Spleen (tissue), 7 donors: ENCODE results near the gene DDX20.

Experiments used
- POLR2AphosphoS5 ChIP-seq, 3 donors: sonication (generic); formaldehyde crosslinking; IDR thresholded peaks; one replicate each; pipeline ENCODE4 v1.5.1; 2017; ENCODE audit warnings: antibody characterized with exemption in 3 of 3
- TF ChIP-seq, protein P1 (sequence below), 11 experiments: fragments of 200-600 bp in 7 of 11; fragments of 450-650 bp in 4 of 11; sonication (generic) in 4 of 11; IDR thresholded peaks in 8 of 11; conservative IDR thresholded peaks in 3 of 11; 1 replicate in 7 of 11; 2 replicates in 4 of 11; pipeline versions ENCODE4 v1.4.0 to v1.8.0; 2016 to 2021; ENCODE audit warnings: antibody characterized with exemption in 11 of 11, inconsistent platforms in 4 of 11, mild to moderate bottlenecking in 1 of 11
- donor health status: DM: no; HTN: no; CAD: no; lungs with moderate emphysema.
- donor health status: DM: no; HTN: no; CAD: no.
- donor health status: DM: no; HTN: no; CAD: no.

DNA sequence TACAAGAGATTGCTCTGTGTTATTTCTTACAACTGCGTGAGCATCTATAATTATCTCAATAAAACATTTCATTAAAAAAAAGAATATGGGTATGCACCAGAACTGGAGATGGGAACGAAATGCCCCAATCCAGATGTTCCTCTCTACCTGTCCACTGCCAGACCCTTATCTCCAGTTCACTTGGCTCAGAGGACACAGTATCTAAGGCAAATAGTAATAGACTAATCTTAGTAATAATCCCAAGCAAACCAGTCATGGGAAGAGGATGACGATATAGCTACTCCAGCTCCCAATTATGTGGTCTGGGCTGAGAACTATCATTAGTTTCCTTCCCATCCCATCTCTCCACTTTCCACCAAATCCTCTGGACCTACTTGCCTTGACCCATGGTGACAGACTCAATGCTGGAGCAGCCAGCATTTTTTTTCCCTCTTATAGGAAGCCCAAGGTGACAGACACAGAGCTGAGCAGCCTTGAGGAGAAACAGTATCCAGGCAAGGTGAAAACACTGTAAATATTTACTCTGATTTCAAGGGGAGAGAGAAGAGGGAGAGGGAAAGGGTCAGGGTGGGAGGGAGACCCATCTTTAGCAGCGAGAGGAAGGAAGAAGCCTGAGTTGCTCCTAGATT lies 28.7 kb downstream of the DDX20 start:
- TF ChIP-seq POLR2AphosphoS5 (IDR thresholded peaks at IDR 0.05), result no peak
- TF ChIP-seq, protein P1, sequence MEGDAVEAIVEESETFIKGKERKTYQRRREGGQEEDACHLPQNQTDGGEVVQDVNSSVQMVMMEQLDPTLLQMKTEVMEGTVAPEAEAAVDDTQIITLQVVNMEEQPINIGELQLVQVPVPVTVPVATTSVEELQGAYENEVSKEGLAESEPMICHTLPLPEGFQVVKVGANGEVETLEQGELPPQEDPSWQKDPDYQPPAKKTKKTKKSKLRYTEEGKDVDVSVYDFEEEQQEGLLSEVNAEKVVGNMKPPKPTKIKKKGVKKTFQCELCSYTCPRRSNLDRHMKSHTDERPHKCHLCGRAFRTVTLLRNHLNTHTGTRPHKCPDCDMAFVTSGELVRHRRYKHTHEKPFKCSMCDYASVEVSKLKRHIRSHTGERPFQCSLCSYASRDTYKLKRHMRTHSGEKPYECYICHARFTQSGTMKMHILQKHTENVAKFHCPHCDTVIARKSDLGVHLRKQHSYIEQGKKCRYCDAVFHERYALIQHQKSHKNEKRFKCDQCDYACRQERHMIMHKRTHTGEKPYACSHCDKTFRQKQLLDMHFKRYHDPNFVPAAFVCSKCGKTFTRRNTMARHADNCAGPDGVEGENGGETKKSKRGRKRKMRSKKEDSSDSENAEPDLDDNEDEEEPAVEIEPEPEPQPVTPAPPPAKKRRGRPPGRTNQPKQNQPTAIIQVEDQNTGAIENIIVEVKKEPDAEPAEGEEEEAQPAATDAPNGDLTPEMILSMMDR (IDR thresholded peaks at IDR 0.05 in 8 of 11, conservative IDR thresholded peaks at IDR 0.05 in 3 of 11), result no peak
